Neuronal stem cell (in vitro differentiated cells): ENCODE results near the gene CMIP.

Source experiments
- DNase-seq: peaks from one replicate; pipeline ENCODE4 v3.0.0-alpha.2; 2013; ENCODE audit warnings: low spot score
- H2AFZ ChIP-seq: one replicate; pipeline ENCODE4 v1.6.1; 2013; ENCODE audit warnings: mild to moderate bottlenecking, low read length, inconsistent platforms
- H2AK5ac ChIP-seq: 2 replicates; pipeline ENCODE4 v1.6.1; 2013; ENCODE audit warnings: low read depth, mild to moderate bottlenecking, inconsistent platforms, low read length, moderate library complexity, mixed read lengths
- H2BK120ac ChIP-seq: 2 replicates; pipeline ENCODE4 v1.6.1; 2013; ENCODE audit warnings: low read depth, mild to moderate bottlenecking, inconsistent platforms, low read length, moderate library complexity, mixed read lengths
- H2BK12ac ChIP-seq: one replicate; pipeline ENCODE4 v1.6.1; 2013; ENCODE audit warnings: low read length, inconsistent platforms
- H2BK15ac ChIP-seq: 2 replicates; pipeline ENCODE4 v1.6.1; 2013; ENCODE audit warnings: mild to moderate bottlenecking, low read length, inconsistent platforms, mixed read lengths
- H2BK5ac ChIP-seq: one replicate; pipeline ENCODE4 v1.6.1; 2013; ENCODE audit warnings: inconsistent platforms, mild to moderate bottlenecking, low read length, moderate library complexity
- H3K14ac ChIP-seq: one replicate; pipeline ENCODE4 v1.6.1; 2013; ENCODE audit warnings: low read length, inconsistent platforms
- H3K18ac ChIP-seq: 2 replicates; pipeline ENCODE4 v1.6.1; 2013; ENCODE audit warnings: low read length, inconsistent platforms
- H3K23ac ChIP-seq: 2 replicates; pipeline ENCODE4 v1.6.1; 2013; ENCODE audit warnings: low read depth, mild to moderate bottlenecking, mixed read lengths, low read length, inconsistent platforms; ENCODE audit not compliant: poor library complexity
- H3K27ac ChIP-seq: replicated peaks from 3 replicates; pipeline ENCODE4 v1.5.1; 2013; ENCODE audit warnings: low read length, inconsistent platforms
- H3K27me3 ChIP-seq, 3 experiments: 2 replicates each; pipeline ENCODE4 v1.6.1; 2013; ENCODE audit warnings: low read length in 3 of 3, mild to moderate bottlenecking in 2 of 3, inconsistent platforms in 1 of 3, low read depth in 1 of 3, mixed read lengths in 1 of 3, moderate library complexity in 1 of 3; ENCODE audit not compliant: control insufficient read depth in 3 of 3, insufficient read depth in 3 of 3
- H3K36me3 ChIP-seq, 2 donors: replicated peaks in 1 of 2; 2 replicates each; pipeline ENCODE4 v1.6.1; 2013; ENCODE audit warnings: low read length in 2 of 2; ENCODE audit not compliant: control insufficient read depth in 2 of 2, insufficient read depth in 2 of 2
- H3K4ac ChIP-seq: 2 replicates; pipeline ENCODE4 v1.6.1; 2013; ENCODE audit warnings: inconsistent platforms, mild to moderate bottlenecking, low read length, moderate library complexity
- H3K4me1 ChIP-seq, 2 donors: 1 replicate in 1 of 2; 2 replicates in 1 of 2; pipeline ENCODE4 v1.6.1; 2013; ENCODE audit warnings: low read length in 2 of 2, low read depth in 1 of 2; ENCODE audit not compliant: control insufficient read depth in 2 of 2, insufficient read depth in 1 of 2
- H3K4me2 ChIP-seq: one replicate; pipeline ENCODE4 v1.6.1; 2013; ENCODE audit warnings: mild to moderate bottlenecking, low read length, inconsistent platforms; ENCODE audit not compliant: insufficient read depth, poor library complexity, severe bottlenecking
- H3K4me3 ChIP-seq, 2 donors: 2 replicates each; pipeline ENCODE4 v1.5.1; 2013; ENCODE audit warnings: low read length in 2 of 2, mild to moderate bottlenecking in 2 of 2, inconsistent platforms in 1 of 2, moderate library complexity in 1 of 2
- H3K79me1 ChIP-seq: one replicate; pipeline ENCODE4 v1.6.1; 2013; ENCODE audit warnings: low read depth, mild to moderate bottlenecking, inconsistent platforms, low read length, moderate library complexity
- H3K9ac ChIP-seq: one replicate; pipeline ENCODE4 v1.6.1; 2013; ENCODE audit warnings: mild to moderate bottlenecking, low read depth, low read length, inconsistent platforms; ENCODE audit not compliant: poor library complexity
- H3K9me3 ChIP-seq, 2 donors: replicated peaks in 1 of 2; 2 replicates each; pipeline versions ENCODE3 to v1.6.1; 2013; ENCODE audit warnings: low read length in 2 of 2, mild to moderate bottlenecking in 2 of 2, inconsistent platforms in 1 of 2, low read depth in 1 of 2, mixed read lengths in 1 of 2, moderate library complexity in 1 of 2; ENCODE audit not compliant: control insufficient read depth in 2 of 2, insufficient read depth in 1 of 2
- H4K8ac ChIP-seq: one replicate; pipeline ENCODE4 v1.6.1; 2013; ENCODE audit warnings: low read depth, mild to moderate bottlenecking, inconsistent platforms, low read length, moderate library complexity
- H4K91ac ChIP-seq: one replicate; pipeline ENCODE4 v1.6.1; 2013; ENCODE audit warnings: low read length, low read depth, mild to moderate bottlenecking, inconsistent platforms; ENCODE audit not compliant: poor library complexity
- WGBS, 2 donors: extraction: QIAGEN DNeasy Blood & Tissue Kit; methylation state at CpG; one replicate each; pipeline ENCODE4 v1.1.7; 2013; ENCODE audit warnings: missing lambda C conversion rate in 2 of 2, mixed read lengths in 1 of 2; ENCODE audit not compliant: insufficient read length in 2 of 2, insufficient replicate concordance in 1 of 2; ENCODE audit errors: extremely low coverage in 2 of 2; 5-methylcytosine and 5-hydroxymethylcytosine counted together

CMIP gene

DNA sequence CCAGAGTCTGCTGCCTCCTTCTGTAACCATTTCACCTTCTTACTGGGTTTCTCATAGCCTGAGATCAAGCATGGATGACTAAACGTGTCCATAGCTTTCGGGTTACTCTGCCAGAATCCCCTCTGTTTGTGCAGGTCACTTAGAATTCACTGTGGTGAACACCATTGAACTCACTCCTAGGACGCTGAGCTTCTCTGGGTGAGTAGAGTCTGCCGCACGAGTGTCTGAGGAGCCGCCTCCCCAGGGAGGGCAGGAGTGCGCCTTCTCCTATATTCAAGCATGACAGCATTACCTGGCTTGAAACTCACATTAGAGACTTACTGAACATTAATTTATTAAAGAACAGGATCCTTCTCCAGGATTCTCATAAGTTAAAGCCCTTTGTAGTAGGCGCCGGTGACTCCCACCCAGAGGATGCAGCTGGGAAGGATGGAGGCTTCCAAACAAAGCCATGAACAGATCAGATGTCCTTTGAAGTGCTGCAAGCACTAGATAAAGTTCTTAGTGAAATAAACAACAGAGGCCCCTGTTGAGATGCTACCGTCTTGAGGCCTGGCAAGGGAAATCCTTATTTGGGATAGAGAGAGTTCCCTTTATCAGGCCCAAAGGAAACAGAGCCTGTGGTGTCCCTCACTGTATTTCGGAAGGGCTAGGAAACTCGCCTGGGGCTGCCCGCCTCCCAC, 189.9 kb downstream of the CMIP start:
- H3K27ac ChIP-seq: no peak overlapping the region

DNA sequence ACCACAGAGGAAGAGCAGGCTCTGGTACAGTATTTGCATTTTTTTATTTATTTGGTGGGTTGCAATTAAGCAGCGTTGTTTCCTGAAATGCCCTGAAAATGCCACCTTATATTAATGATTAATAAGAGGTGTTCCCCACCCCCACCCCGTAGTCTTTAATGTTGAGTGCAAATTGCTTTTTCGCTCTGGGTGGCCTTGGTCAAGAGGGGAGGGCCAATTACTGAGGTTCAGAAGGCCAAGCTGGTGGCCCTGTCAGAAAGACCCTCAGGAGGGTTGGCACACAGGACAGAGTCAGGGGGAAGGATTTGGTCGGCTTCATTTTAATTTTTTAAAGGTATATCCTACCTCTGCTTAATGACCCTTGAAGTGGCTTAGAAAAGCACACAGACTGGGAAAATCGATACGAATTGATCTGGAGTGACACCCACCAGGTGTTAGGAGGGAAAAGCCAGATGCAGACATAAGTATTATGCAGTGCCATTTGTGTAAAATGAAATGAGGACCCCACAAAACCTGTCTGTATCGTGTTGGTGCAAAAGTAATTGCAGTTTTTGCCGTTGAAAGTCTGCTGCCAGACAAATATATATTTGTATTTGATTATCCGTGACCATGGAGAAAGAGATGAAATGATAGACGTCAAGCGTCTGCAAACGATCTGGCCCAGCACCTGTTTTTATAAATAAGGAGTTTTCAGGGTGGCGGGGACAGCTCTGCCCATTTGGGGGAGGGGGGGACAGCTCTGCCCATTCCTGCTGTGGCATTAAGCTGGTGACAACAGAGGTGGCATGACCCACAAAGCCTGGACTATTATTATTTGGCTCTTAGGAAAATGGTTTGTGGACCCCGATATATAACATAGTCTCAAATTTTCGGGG, 190.7 kb downstream of the CMIP start:
- no peak overlapping the region for H3K27ac ChIP-seq
- peaks cover 26 to 40% of the 10 kb centered on the region in 2 donors for H3K4me1 ChIP-seq

More for the DNA sequence above, 189.9 kb downstream of the CMIP start:
- no CpG with 5 or more reads among the region's 13 CpGs for WGBS, 2 donors
- Histone ChIP-seq H3K14ac (no peak overlapping the region), H2AK5ac (no peak overlapping the region), H2AFZ (no peak overlapping the region), H2BK5ac (no peak overlapping the region), H3K4me1 (peaks cover 28 to 43% of the 10 kb centered on the region in 2 donors), H3K36me3 (no peaks in the 10 kb centered on the region), H2BK120ac (no peak overlapping the region), H3K18ac (no peak overlapping the region), H3K27me3 (no peaks in the 10 kb centered on the region), H3K23ac (no peak overlapping the region), H4K8ac (no peak overlapping the region), H3K79me1 (no peaks in the 10 kb centered on the region), H3K4ac (no peak overlapping the region), H4K91ac (no peak overlapping the region), H3K9ac (no peak overlapping the region), H2BK12ac (no peak overlapping the region), H3K4me3 (no peak overlapping the region), H3K4me2 (no peak overlapping the region), H3K9me3 (no peaks in the 10 kb centered on the region), H2BK15ac (no peak overlapping the region)
- DNase-seq: no peak

DNA sequence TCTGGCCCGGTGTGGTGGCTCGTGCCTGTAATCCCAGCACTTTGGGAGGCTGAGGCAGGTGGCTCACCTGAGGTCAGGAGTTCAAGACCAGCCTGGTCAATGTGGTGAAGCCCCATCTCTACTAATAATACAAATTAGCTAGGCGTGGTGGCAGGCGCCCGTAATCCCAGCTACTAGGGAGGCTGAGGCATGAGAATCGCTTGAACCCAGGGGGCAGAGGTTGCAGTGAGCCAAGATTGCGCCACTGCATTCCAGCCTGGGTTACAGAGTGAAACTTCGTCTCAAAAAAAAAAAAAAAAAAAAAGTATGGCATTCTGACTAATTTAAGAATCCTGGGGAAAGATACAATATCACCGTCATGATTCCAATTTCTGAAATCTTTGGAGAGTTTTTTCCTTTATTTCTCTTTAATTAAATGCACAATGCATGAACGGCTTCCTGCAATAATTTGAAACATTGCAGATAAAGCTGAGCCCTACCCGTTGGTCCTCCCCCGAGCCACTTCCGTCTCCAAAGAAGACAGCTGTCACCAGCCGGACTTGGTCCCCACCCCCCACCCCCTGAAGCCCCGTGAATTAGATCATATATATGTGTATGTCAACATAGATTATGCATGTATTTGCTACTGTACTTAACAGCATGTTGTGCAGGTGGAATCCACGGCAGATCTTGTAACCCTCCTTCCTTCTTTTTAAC, 191.8 kb downstream of the CMIP start:
- H3K18ac ChIP-seq: no peak overlapping the region
- H3K27ac ChIP-seq: no peak overlapping the region
- H3K4ac ChIP-seq: no peak overlapping the region
- H2AK5ac ChIP-seq: no peak overlapping the region
- H3K4me3 ChIP-seq: no peak overlapping the region
- H3K14ac ChIP-seq: no peak overlapping the region
- H2BK5ac ChIP-seq: no peak overlapping the region
- no peak overlapping the region for H4K8ac ChIP-seq
- peaks cover 24 to 39% of the 10 kb centered on the region in 2 donors for H3K4me1 ChIP-seq
- no peak for DNase-seq
- no CpG with 5 or more reads among the region's 16 CpGs for WGBS, 2 donors
- no peaks in the 10 kb centered on the region for H3K79me1 ChIP-seq
- no peak overlapping the region for H2BK12ac ChIP-seq
- no peak overlapping the region for H2BK120ac ChIP-seq
- H3K27me3 ChIP-seq: no peaks in the 10 kb centered on the region
- H3K36me3 ChIP-seq: no peaks in the 10 kb centered on the region
- no peak overlapping the region for H3K9ac ChIP-seq
- no peak overlapping the region for H2BK15ac ChIP-seq
- H2AFZ ChIP-seq: no peak overlapping the region
- no peak overlapping the region for H4K91ac ChIP-seq
- H3K23ac ChIP-seq: no peak overlapping the region
- H3K9me3 ChIP-seq: no peaks in the 10 kb centered on the region
- H3K4me2 ChIP-seq: no peak overlapping the region

More for the DNA sequence above, 190.7 kb downstream of the CMIP start:
- Histone ChIP-seq H3K14ac (no peak overlapping the region), H3K36me3 (no peaks in the 10 kb centered on the region), H4K8ac (no peak overlapping the region), H3K23ac (no peak overlapping the region), H3K79me1 (no peaks in the 10 kb centered on the region), H2BK12ac (no peak overlapping the region), H2AFZ (no peak overlapping the region), H4K91ac (no peak overlapping the region), H3K4me3 (no peak overlapping the region), H2BK120ac (no peak overlapping the region), H3K4ac (no peak overlapping the region), H3K9me3 (no peaks in the 10 kb centered on the region), H3K18ac (no peak overlapping the region), H3K4me2 (no peak overlapping the region), H2BK5ac (no peak overlapping the region), H3K27me3 (no peaks in the 10 kb centered on the region), H2BK15ac (no peak overlapping the region), H2AK5ac (no peak overlapping the region), H3K9ac (no peak overlapping the region)
- DNase-seq: no peak
- WGBS, 2 donors: no CpG with 5 or more reads among the region's 15 CpGs
